SK-N-SH (cell line): ENCODE data around the gene KIRREL1. TPM values are rescaled to one million over a fixed set of nuclear protein-coding genes. Genes with fewer than 3 reads are reported as not detected.

ENCODE experiments used
- CTCF ChIA-PET: fragments of 300-600, 350-600 bp; formaldehyde crosslinking; extraction: SDS; loops from one replicate; lab custom pipeline; 2021; lab: Yijun Ruan, JAX
- POLR2A ChIA-PET: fragments of 350-600 bp; sonication (Branson Sonifier 250); formaldehyde crosslinking; extraction: SDS; loops from one replicate; lab custom pipeline; 2020; ENCODE audit warnings: antibody characterized with exemption, inconsistent platforms; lab: Yijun Ruan, JAX
- DNase-seq: peaks from one replicate; pipeline ENCODE4 v3.0.0; 2012
- H2AFZ ChIP-seq: fragments of 200-600 bp; sonication (generic); 2 replicates; pipeline ENCODE4 v1.8.1; 2016; ENCODE audit warnings: antibody characterized with exemption, mild to moderate bottlenecking, low read depth
- H3F3A ChIP-seq: fragments of 200-600 bp; sonication (generic); replicated peaks from 2 replicates; pipeline ENCODE3; 2016; ENCODE audit warnings: antibody characterized with exemption, mild to moderate bottlenecking; ENCODE audit not compliant: insufficient read depth
- H3K27ac ChIP-seq, 2 experiments: fragments of 200-500 bp in 1 of 2; fragments of 200-600 bp in 1 of 2; sonication (Bioruptor generic) in 1 of 2; sonication (generic), shearing (Covaris generic) in 1 of 2; 2 replicates each; pipeline versions ENCODE4 v1.5.1 to v1.6.1; 2014 to 2016; ENCODE audit warnings: low read depth in 2 of 2, inconsistent platforms in 1 of 2, low read length in 1 of 2, mild to moderate bottlenecking in 1 of 2, mixed read lengths in 1 of 2
- H3K27me3 ChIP-seq: fragments of 200-600 bp; sonication (generic), shearing (Covaris generic); 2 replicates; pipeline ENCODE4 v1.6.1; 2016; ENCODE audit warnings: mixed run types; ENCODE audit not compliant: insufficient read depth
- H3K36me3 ChIP-seq, 2 experiments: fragments of 200-500 bp in 1 of 2; fragments of 200-600 bp in 1 of 2; sonication (Bioruptor generic) in 1 of 2; sonication (generic) in 1 of 2; replicated peaks in 1 of 2; 2 replicates each; pipeline versions ENCODE3 to v1.5.1; 2014 to 2016; ENCODE audit warnings: low read length in 1 of 2, mild to moderate bottlenecking in 1 of 2; ENCODE audit not compliant: insufficient read depth in 2 of 2, control insufficient read depth in 1 of 2
- H3K4me1 ChIP-seq, 2 experiments: fragments of 200-500 bp in 1 of 2; fragments of 200-600 bp in 1 of 2; sonication (Bioruptor generic) in 1 of 2; sonication (generic), shearing (Covaris generic) in 1 of 2; 2 replicates each; pipeline versions ENCODE4 v1.5.1 to v1.6.1; 2014 to 2016; ENCODE audit warnings: low read depth in 1 of 2, low read length in 1 of 2, mixed run types in 1 of 2; ENCODE audit not compliant: insufficient read depth in 2 of 2, control insufficient read depth in 1 of 2
- H3K4me2 ChIP-seq: fragments of 200-600 bp; sonication (generic), shearing (Covaris generic); 2 replicates; pipeline ENCODE4 v1.6.1; 2017; ENCODE audit warnings: mixed run types
- H3K4me3 ChIP-seq, 2 experiments: fragments of 200-500 bp in 1 of 2; fragments of 200-600 bp in 1 of 2; sonication (Bioruptor generic) in 1 of 2; sonication (generic), shearing (Covaris generic) in 1 of 2; 2 replicates each; pipeline versions ENCODE4 v1.5.1 to v1.8.1; 2014 to 2016; ENCODE audit warnings: low read depth in 2 of 2, inconsistent platforms in 1 of 2, low read length in 1 of 2, mild to moderate bottlenecking in 1 of 2, mixed read lengths in 1 of 2, moderate library complexity in 1 of 2
- H3K79me2 ChIP-seq: fragments of 200-600 bp; sonication (generic); 2 replicates; pipeline ENCODE4 v1.8.1; 2017; ENCODE audit warnings: mild to moderate bottlenecking; ENCODE audit not compliant: insufficient read depth
- H3K9ac ChIP-seq: fragments of 200-600 bp; sonication (generic); 2 replicates; pipeline ENCODE4 v1.6.1; 2017; ENCODE audit warnings: mixed run types
- H3K9me2 ChIP-seq: fragments of 200-600 bp; sonication (generic); 2 replicates; pipeline ENCODE4 v1.6.1; 2017; ENCODE audit warnings: mixed run types
- H3K9me3 ChIP-seq: fragments of 200-600 bp; sonication (generic); 2 replicates; pipeline ENCODE4 v1.6.1; 2017; ENCODE audit warnings: mixed run types, mild to moderate bottlenecking, moderate library complexity
- H4K20me1 ChIP-seq: fragments of 200-600 bp; sonication (generic); 2 replicates; pipeline ENCODE4 v1.6.1; 2017; ENCODE audit warnings: mild to moderate bottlenecking, mixed run types; ENCODE audit not compliant: insufficient read depth
- CTCF ChIP-seq: fragments of 200-600 bp; sonication (generic); IDR thresholded peaks from 2 replicates; pipeline ENCODE4 v1.6.1; 2017; ENCODE audit warnings: antibody characterized with exemption, mild to moderate bottlenecking, moderate library complexity
- EZH2phosphoT487 ChIP-seq: fragments of 200-600 bp; sonication (generic); IDR thresholded peaks from 2 replicates; pipeline ENCODE4 v1.6.1; 2017; ENCODE audit warnings: low read depth, mixed run types, mild to moderate bottlenecking, antibody characterized with exemption, moderate library complexity, borderline replicate concordance
- IRF3 ChIP-seq: fragments of 150-350 bp; IDR thresholded peaks from 2 replicates; pipeline ENCODE4 v1.6.1; 2016; ENCODE audit warnings: mild to moderate bottlenecking, low read depth, low read length
- MAX ChIP-seq: IDR thresholded peaks from 2 replicates; pipeline ENCODE4 v1.4.0; 2012; ENCODE audit warnings: low read depth
- MEF2A ChIP-seq: IDR thresholded peaks from 2 replicates; pipeline ENCODE4 v1.4.0; 2012; ENCODE audit warnings: low read depth, borderline replicate concordance
- MXI1 ChIP-seq: IDR thresholded peaks from 2 replicates; pipeline ENCODE4 v1.6.1; 2012; ENCODE audit warnings: mild to moderate bottlenecking, low read depth, low read length, improper control_type of control experiment
- NFIC ChIP-seq: IDR thresholded peaks from 2 replicates; pipeline ENCODE4 v1.4.0; 2012; ENCODE audit warnings: borderline replicate concordance
- PBX3 ChIP-seq: IDR thresholded peaks from 2 replicates; pipeline ENCODE4; 2012
- RCOR1 ChIP-seq: fragments of 150-350 bp; IDR thresholded peaks from 2 replicates; pipeline ENCODE4 v1.6.1; 2017; ENCODE audit warnings: antibody characterized with exemption, low read length
- REST ChIP-seq: IDR thresholded peaks from 2 replicates; pipeline ENCODE4 v1.6.1; 2012; ENCODE audit warnings: mild to moderate bottlenecking, low read depth, low read length, moderate library complexity
- RXRA ChIP-seq: IDR thresholded peaks from 2 replicates; pipeline ENCODE4 v1.4.0; 2012; ENCODE audit warnings: low read depth, mild to moderate bottlenecking, borderline replicate concordance
- SIN3A ChIP-seq: IDR thresholded peaks from 2 replicates; pipeline ENCODE4 v1.6.1; 2012; ENCODE audit warnings: low read depth, mild to moderate bottlenecking, low read length, moderate library complexity, borderline replicate concordance
- SMC3 ChIP-seq: IDR thresholded peaks from 2 replicates; pipeline ENCODE4 v1.6.1; 2012; ENCODE audit warnings: low read depth, low read length, improper control_type of control experiment
- TAF1 ChIP-seq: IDR thresholded peaks from 2 replicates; pipeline ENCODE4 v1.6.1; 2012; ENCODE audit warnings: low read depth, mild to moderate bottlenecking, low read length, moderate library complexity, borderline replicate concordance
- TEAD4 ChIP-seq: IDR thresholded peaks from 2 replicates; pipeline ENCODE4 v1.4.0; 2012; ENCODE audit warnings: mild to moderate bottlenecking, borderline replicate concordance; ENCODE audit not compliant: insufficient read depth
- USF1 ChIP-seq: IDR thresholded peaks from 2 replicates; pipeline ENCODE4 v1.4.0; 2012; ENCODE audit warnings: low read depth, borderline replicate concordance
- USF2 ChIP-seq: fragments of 150-350 bp; IDR thresholded peaks from 2 replicates; pipeline ENCODE4 v1.6.1; 2017; ENCODE audit warnings: antibody characterized with exemption, low read length, low read depth, borderline replicate concordance
- YY1 ChIP-seq: IDR thresholded peaks from 2 replicates; pipeline ENCODE4 v1.4.0; 2012; ENCODE audit warnings: low read depth, mild to moderate bottlenecking
- ZBTB33 ChIP-seq: IDR thresholded peaks from 2 replicates; pipeline ENCODE4 v1.4.0; 2012; ENCODE audit warnings: low read depth, borderline replicate concordance
- WGBS: methylation state at CpG from one replicate; pipeline ENCODE4 v1.1.6; 2017; ENCODE audit warnings: low lambda C conversion rate; 5-methylcytosine and 5-hydroxymethylcytosine counted together
- polyA plus RNA-seq, 3 experiments: library from polyadenylated mRNA; depleted of rRNA; stranded (reverse); fragments of >200 nt; gene quantifications; 2 replicates each; pipeline ENCODE4 v1.2.3, GENCODE V29; 2012

KIRREL1 gene
- polyA plus RNA-seq, 1 of the 3 experiments (the other 2 are of a cell fraction): 47.8 TPM

GRCh38 chr1:158016651-158017335 is 23.3 kb downstream of the KIRREL1 start:
- Histone ChIP-seq H3K27ac (peak overlapping the region; percentile 99 to 100), H2AFZ (no peak overlapping the region), H3F3A (peaks cover 44% of the 10 kb centered on the region), H3K9me3 (no peaks in the 10 kb centered on the region), H3K27me3 (no peaks in the 10 kb centered on the region), H4K20me1 (no peaks in the 10 kb centered on the region), H3K4me3 (no peak overlapping the region), H3K79me2 (peaks cover 90% of the 10 kb centered on the region), H3K4me1 (peaks cover 51 to 86% of the 10 kb centered on the region in 2 experiments), H3K9ac (peak overlapping the region; percentile 73; the same call in 1 of the 2 replicates), H3K36me3 (peaks cover 0 to 4% of the 10 kb centered on the region in 2 experiments), H3K4me2 (peak overlapping the region; percentile 36), H3K9me2 (no peaks in the 10 kb centered on the region)
- ChIA-PET POLR2A (no interaction called here), CTCF (interaction anchor here (0.9 kb wide), 1 partner anchor 25 kb away, joined by 3 read pairs; no protein-coding TSS in a partner anchor)
- WGBS: 34% methylated on average over 10 of the region's 10 CpGs
- DNase-seq: no peak
- no peak for TF ChIP-seq TAF1
- TF ChIP-seq RCOR1: no peak
- TF ChIP-seq REST: no peak
- TF ChIP-seq MEF2A: no peak
- TF ChIP-seq NFIC: no peak
- no peak for TF ChIP-seq USF2
- TF ChIP-seq IRF3: no peak
- TF ChIP-seq PBX3: no peak
- no peak for TF ChIP-seq ZBTB33
- no peak for TF ChIP-seq RXRA
- no peak for TF ChIP-seq TEAD4
- TF ChIP-seq EZH2phosphoT487: no peak
- no peak for TF ChIP-seq CTCF
- TF ChIP-seq SMC3: no peak
- no peak for TF ChIP-seq MAX
- no peak for TF ChIP-seq MXI1
- TF ChIP-seq USF1: no peak
- TF ChIP-seq YY1: no peak
- no peak for TF ChIP-seq SIN3A
